Measurements from ENCODE around the gene PHACTR3.

PHACTR3 gene

GRCh38 chr20:59705651-59706399 is 101.5 kb downstream of the PHACTR3 start:
- H3K4me3 ChIP-seq (ENCODE audit: low read length): no peak overlapping the region
- no peaks in the 10 kb centered on the region for H3K36me3 ChIP-seq (ENCODE audit: control insufficient read depth, low read length)
- no peaks in the 10 kb centered on the region for H3K9me2 ChIP-seq (replicated peaks; ENCODE audit: control insufficient read depth, low read length)
- no peaks in the 10 kb centered on the region for H3K79me2 ChIP-seq (ENCODE audit: control insufficient read depth, low read length)
- no peaks in the 10 kb centered on the region for H4K20me1 ChIP-seq (ENCODE audit: control insufficient read depth, insufficient read depth, low read depth, low read length)
- no peaks in the 10 kb centered on the region for H3K9me3 ChIP-seq (ENCODE audit: control insufficient read depth, insufficient read depth, low read length)
- H3K27me3 ChIP-seq (ENCODE audit: control insufficient read depth, low read length): no peaks in the 10 kb centered on the region
- H3K27ac ChIP-seq (ENCODE audit: low read depth, low read length): no peak overlapping the region
- H3K4me2 ChIP-seq (ENCODE audit: low read length): no peak overlapping the region
- H3K4me1 ChIP-seq (ENCODE audit: control insufficient read depth, low read length): no peaks in the 10 kb centered on the region
- no peaks in the 10 kb centered on the region for H3F3A ChIP-seq (ENCODE audit: control insufficient read depth, insufficient read depth)
- no peak for TF ChIP-seq EZH2phosphoT487 (IDR thresholded peaks at IDR 0.05; ENCODE audit: borderline replicate concordance, low read length)
- TF ChIP-seq CTCF (IDR thresholded peaks at IDR 0.05; ENCODE audit: low read depth, low read length, poor library complexity, severe bottlenecking): no peak

- H3K27ac ChIP-seq (ENCODE audit: low read depth, low read length): no peak overlapping the region
- H3K4me3 ChIP-seq (ENCODE audit: low read length): no peak overlapping the region
- H3K27me3 ChIP-seq (ENCODE audit: control insufficient read depth, low read length): no peaks in the 10 kb centered on the region
- TF ChIP-seq CTCF (IDR thresholded peaks at IDR 0.05; ENCODE audit: low read depth, low read length, poor library complexity, severe bottlenecking): no peak
- TF ChIP-seq EZH2phosphoT487 (IDR thresholded peaks at IDR 0.05; ENCODE audit: borderline replicate concordance, low read length): no peak
- no peaks in the 10 kb centered on the region for H3K4me1 ChIP-seq (ENCODE audit: control insufficient read depth, low read length)
- H3F3A ChIP-seq (ENCODE audit: control insufficient read depth, insufficient read depth): no peaks in the 10 kb centered on the region
- no peaks in the 10 kb centered on the region for H4K20me1 ChIP-seq (ENCODE audit: control insufficient read depth, insufficient read depth, low read depth, low read length)
- H3K4me2 ChIP-seq (ENCODE audit: low read length): no peak overlapping the region
- no peaks in the 10 kb centered on the region for H3K9me2 ChIP-seq (replicated peaks; ENCODE audit: control insufficient read depth, low read length)
- H3K9me3 ChIP-seq (ENCODE audit: control insufficient read depth, insufficient read depth, low read length): no peaks in the 10 kb centered on the region
- no peaks in the 10 kb centered on the region for H3K36me3 ChIP-seq (ENCODE audit: control insufficient read depth, low read length)
- H3K79me2 ChIP-seq (ENCODE audit: control insufficient read depth, low read length): no peaks in the 10 kb centered on the region
These were observed 102.0 kb downstream of the PHACTR3 start for GRCh38 chr20:59706400-59706693.

- Histone ChIP-seq H3K9me3 (ENCODE audit: control insufficient read depth, insufficient read depth, low read length) (peaks cover 3% of the 10 kb centered on the region; the same call in 1 of the 2 replicates), H3K4me3 (ENCODE audit: low read length) (no peak overlapping the region), H4K20me1 (ENCODE audit: control insufficient read depth, insufficient read depth, low read depth, low read length) (no peaks in the 10 kb centered on the region), H3K4me2 (ENCODE audit: low read length) (no peak overlapping the region), H3K27me3 (ENCODE audit: control insufficient read depth, low read length) (no peaks in the 10 kb centered on the region), H3F3A (ENCODE audit: control insufficient read depth, insufficient read depth) (no peaks in the 10 kb centered on the region), H3K36me3 (ENCODE audit: control insufficient read depth, low read length) (no peaks in the 10 kb centered on the region), H3K9me2 (replicated peaks; ENCODE audit: control insufficient read depth, low read length) (no peaks in the 10 kb centered on the region), H3K27ac (ENCODE audit: low read depth, low read length) (no peak overlapping the region), H3K4me1 (ENCODE audit: control insufficient read depth, low read length) (no peaks in the 10 kb centered on the region), H3K79me2 (ENCODE audit: control insufficient read depth, low read length) (no peaks in the 10 kb centered on the region)
- TF ChIP-seq EZH2phosphoT487 (IDR thresholded peaks at IDR 0.05; ENCODE audit: borderline replicate concordance, low read length): no peak
- TF ChIP-seq CTCF (IDR thresholded peaks at IDR 0.05; ENCODE audit: low read depth, low read length, poor library complexity, severe bottlenecking): no peak
These were observed 104.0 kb downstream of the PHACTR3 start for GRCh38 chr20:59708326-59708725.
